Measurements from ENCODE around the gene DNAAF3.
A peak's percentile ranks its signal among the peaks of the same experiment; 100 is the strongest.

DNA sequence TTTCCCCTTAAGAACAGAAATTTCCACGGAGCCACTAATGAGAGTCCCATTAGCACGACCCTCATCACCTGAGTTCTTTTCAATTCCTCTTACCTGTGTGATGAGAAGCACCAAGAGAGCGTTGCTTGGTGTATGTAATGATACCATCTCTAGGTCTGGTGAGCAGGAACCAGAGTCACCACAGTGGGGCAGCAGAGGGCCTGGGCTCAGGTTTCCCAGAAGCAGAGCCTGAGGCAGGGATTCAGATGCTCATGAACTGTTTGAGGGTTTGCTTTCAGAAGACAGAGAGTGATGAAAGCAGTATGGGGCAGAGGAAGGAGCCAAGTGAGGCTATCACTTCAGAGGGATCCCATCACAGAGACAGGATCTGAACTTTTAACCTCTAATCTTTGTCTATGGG, 46.0 kb upstream of the DNAAF3 start:
- TF ChIP-seq EZH2phosphoT487 (IDR thresholded peaks at IDR 0.05; ENCODE audit: borderline replicate concordance, low read depth) (no peak), CTCF (IDR thresholded peaks at IDR 0.05) (peak; percentile 25), RCOR1 (IDR thresholded peaks at IDR 0.05; ENCODE audit: low read length) (no peak), TEAD4 (IDR thresholded peaks at IDR 0.05; ENCODE audit: borderline replicate concordance, insufficient read depth) (no peak)
- TF ChIP-seq, protein P1, sequence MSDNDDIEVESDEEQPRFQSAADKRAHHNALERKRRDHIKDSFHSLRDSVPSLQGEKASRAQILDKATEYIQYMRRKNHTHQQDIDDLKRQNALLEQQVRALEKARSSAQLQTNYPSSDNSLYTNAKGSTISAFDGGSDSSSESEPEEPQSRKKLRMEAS (IDR thresholded peaks at IDR 0.05; ENCODE audit: low read depth) = no peak
